K562 (cell line): Measurements from ENCODE around the gene COA3. TPM values are rescaled to one million over a fixed set of nuclear protein-coding genes. Genes with fewer than 3 reads are reported as not detected.
A peak's percentile ranks its signal among the peaks of the same experiment; 100 is the strongest.

Source experiments
- CREB3L1 ChIP-seq: fragments of 450-650 bp; IDR thresholded peaks from 2 replicates; pipeline ENCODE4 v1.6.1; 2014; ENCODE audit warnings: low read depth, mild to moderate bottlenecking, moderate library complexity, borderline replicate concordance
- FOXK2 ChIP-seq, 2 experiments: fragments of 450-650 bp; IDR thresholded peaks in 1 of 2; conservative IDR thresholded peaks in 1 of 2; 2 replicates each; pipeline ENCODE4 v1.6.1; 2016; ENCODE audit warnings: low read depth in 2 of 2, mild to moderate bottlenecking in 1 of 2
- JUN ChIP-seq, 2 experiments: sonication (generic) in 1 of 2; formaldehyde crosslinking in 1 of 2; IDR thresholded peaks; 2 replicates each; pipeline versions ENCODE4 v1.6.1 to v1.8.0; 2012 to 2022; ENCODE audit warnings: borderline replicate concordance in 2 of 2, mild to moderate bottlenecking in 2 of 2, improper control_type of control experiment in 1 of 2, low read depth in 1 of 2, low read length in 1 of 2, missing genetic modification reagents in 1 of 2
- MCM5 ChIP-seq: fragments of 450-650 bp; IDR thresholded peaks from 2 replicates; pipeline ENCODE4 v1.6.1; 2016; ENCODE audit warnings: low read depth
- MIER1 ChIP-seq: fragments of 450-650 bp; IDR thresholded peaks from 2 replicates; pipeline ENCODE4 v1.6.1; 2016; ENCODE audit warnings: antibody characterized with exemption, mild to moderate bottlenecking, low read depth
- NELFE ChIP-seq: IDR thresholded peaks from 2 replicates; pipeline ENCODE4 v1.6.1; 2011; ENCODE audit warnings: mild to moderate bottlenecking; ENCODE audit not compliant: insufficient read depth, insufficient read length
- NEUROD1 ChIP-seq: fragments of 150-350 bp; IDR thresholded peaks from 2 replicates; pipeline ENCODE4 v1.6.1; 2014; ENCODE audit warnings: borderline replicate concordance, low read length, low read depth; ENCODE audit not compliant: partially characterized antibody
- POLR2G ChIP-seq: fragments of 200-400 bp; formaldehyde crosslinking; IDR thresholded peaks from 2 replicates; pipeline ENCODE4 v1.6.1; 2017; ENCODE audit warnings: low read depth, mild to moderate bottlenecking, antibody characterized with exemption, low read length, moderate library complexity
- SIN3A ChIP-seq, 2 experiments: fragments of 150-350 bp in 1 of 2; IDR thresholded peaks; 2 replicates each; pipeline ENCODE4 v1.6.1; 2011 to 2016; ENCODE audit warnings: borderline replicate concordance in 2 of 2, low read depth in 2 of 2, low read length in 2 of 2, mild to moderate bottlenecking in 2 of 2, moderate library complexity in 2 of 2; ENCODE audit not compliant: control insufficient read depth in 1 of 2
- SMARCA5 ChIP-seq: fragments of 450-650 bp; IDR thresholded peaks from 2 replicates; pipeline ENCODE4 v1.6.1; 2016
- SREBF2 ChIP-seq: sonication (generic); formaldehyde crosslinking; IDR thresholded peaks from 2 replicates; pipeline ENCODE4 v1.4.0; 2020; ENCODE audit warnings: mild to moderate bottlenecking, missing genetic modification reagents
- ZNF143 ChIP-seq: sonication (generic); formaldehyde crosslinking; IDR thresholded peaks from 2 replicates; pipeline ENCODE4 v1.9.0; 2022; ENCODE audit warnings: mild to moderate bottlenecking, missing genetic modification reagents
- ZNF232 ChIP-seq: sonication (generic); formaldehyde crosslinking; IDR thresholded peaks from 2 replicates; pipeline ENCODE4 v1.8.0; 2022; ENCODE audit warnings: mild to moderate bottlenecking, missing genetic modification reagents
- ZNF407 ChIP-seq: fragments of 450-650 bp; IDR thresholded peaks from 2 replicates; pipeline ENCODE4 v1.6.1; 2016; ENCODE audit warnings: low read depth
- ZNF766 ChIP-seq: fragments of 200-800 bp; sonication (Bioruptor generic); conservative IDR thresholded peaks from 2 replicates; pipeline ENCODE4 v1.6.1; 2016; ENCODE audit warnings: missing genetic modification characterization, missing compliant biosample characterization
- polyA plus RNA-seq, 8 experiments: library from polyadenylated mRNA; depleted of rRNA in 4 of 8; stranded (reverse) in 5 of 8; unstranded in 3 of 8; fragments of >200 nt; fragmentation: Nextera tagmentation in 2 of 8; fragmentation: Illumina TruSeq in 1 of 8; extraction: Ambion mirVana in 2 of 8; extraction: Trizol in 1 of 8; gene quantifications; 2 replicates each; pipeline versions ENCODE4 v1.2.1 to v1.2.3, GENCODE V29; 2011 to 2014; ENCODE audit warnings: inconsistent platforms in 1 of 8, missing spikeins in 1 of 8
- total RNA-seq, 7 experiments: library from RNA; depleted of rRNA in 6 of 7; stranded (reverse); fragments of >200 nt in 6 of 7; fragmentation: Illumina TruSeq in 2 of 7; extraction: Trizol in 2 of 7; gene quantifications; 2 replicates each; pipeline versions ENCODE4 v1.2.1 to v1.2.3, GENCODE V29; 2011 to 2021; ENCODE audit warnings: low replicate concordance in 1 of 7

COA3 gene
- total and polyA plus RNA-seq, 9 of the 15 experiments (the other 6 are each of a cell fraction or from before 2014, with no cell fraction given), result 49.6 to 153 (median 61.4) TPM

GRCh38 chr17:42798383-42799380 is at the start of gene COA3, which contains the start of gene CNTD1 (continued):
- TF ChIP-seq ZNF407 (peak; percentile 83), ZNF232 (CRISPR knock-in tag) (no peak), NELFE (no peak), SIN3A (IDR thresholded peaks at IDR 0.05; ENCODE audit: borderline replicate concordance in 2 of 2, control insufficient read depth in 1 of 2, low read depth in 2 of 2, low read length in 2 of 2) (peak; percentile 75 to 79; a peak in 1 of 4 replicates), ZNF766 (CRISPR knock-in tag) (peak; percentile 70), MCM5 (no peak), SREBF2 (CRISPR knock-in tag) (0 out of 2 replicates have a peak, but pooled peaks have one; percentile 55), CREB3L1 (peak; percentile 86), SMARCA5 (peak; percentile 83; the same call in 1 of the 2 replicates), JUN (IDR thresholded peaks at IDR 0.05; ENCODE audit: borderline replicate concordance, low read depth, low read length) (peak; percentile 34; the same call in 1 of the 2 replicates), JUN (CRISPR knock-in tag; IDR thresholded peaks at IDR 0.05; ENCODE audit: borderline replicate concordance) (no peak), ZNF143 (CRISPR knock-in tag) (peak; percentile 96), POLR2G (peak; percentile 90), MIER1 (peak; percentile 65; the same call in 1 of the 2 replicates), FOXK2 (conservative IDR thresholded peaks at IDR 0.05 in 1 of 2, IDR thresholded peaks at IDR 0.05 in 1 of 2; ENCODE audit: low read depth in 2 of 2) (peak; percentile 92 to 94), NEUROD1 (peak; percentile 19)
